Heart right ventricle (tissue), 16 donors: Measurements from ENCODE around the gene CXCL8. TPM values are rescaled to one million over a fixed set of nuclear protein-coding genes. Genes with fewer than 3 reads are reported as not detected.

ENCODE experiments used
- ATAC-seq, 8 donors: fragments of 200-7000 bp; cut with Tn5 transposase; one replicate each; pipeline ENCODE4 v1.9.1; 2020; ENCODE audit warnings: mild to moderate bottlenecking in 8 of 8, moderate library complexity in 8 of 8, moderate number of reproducible peaks in 1 of 8
- DNase-seq, 2 donors: peaks; one replicate each; pipeline ENCODE4 v3.0.0-alpha.2; 2020
- H3K27ac ChIP-seq, 10 donors: fragments of 200-600 bp; sonication (generic) in 2 of 10; one replicate each; pipeline versions ENCODE4 v1.5.0 to v1.8.0; 2020 to 2022; ENCODE audit warnings: mild to moderate bottlenecking in 3 of 10
- H3K27me3 ChIP-seq, 7 donors: fragments of 200-600 bp; one replicate each; pipeline ENCODE4 v1.8.0; 2021 to 2022; ENCODE audit warnings: mild to moderate bottlenecking in 2 of 7
- H3K36me3 ChIP-seq, 9 donors: fragments of 200-600 bp; sonication (generic) in 1 of 9; one replicate each; pipeline versions ENCODE4 v1.5.0 to v1.8.0; 2020 to 2022; ENCODE audit warnings: mild to moderate bottlenecking in 2 of 9
- H3K4me1 ChIP-seq, 9 donors: fragments of 200-600 bp; sonication (generic) in 1 of 9; one replicate each; pipeline versions ENCODE4 v1.5.0 to v1.8.0; 2020 to 2022; ENCODE audit warnings: mild to moderate bottlenecking in 4 of 9
- H3K4me3 ChIP-seq, 10 donors: fragments of 200-600 bp; sonication (generic) in 2 of 10; one replicate each; pipeline versions ENCODE4 v1.5.0 to v1.8.0; 2020 to 2022; ENCODE audit warnings: mild to moderate bottlenecking in 7 of 10, moderate library complexity in 2 of 10
- H3K9me3 ChIP-seq, 11 donors: fragments of 200-600 bp in 10 of 11; sonication (generic) in 2 of 11; one replicate each; pipeline versions ENCODE4 v1.5.0 to v1.8.0; 2013 to 2022; ENCODE audit warnings: mild to moderate bottlenecking in 2 of 11, control low read depth in 1 of 11, moderate library complexity in 1 of 11
- WGBS, 2 donors: extraction: QIAGEN DNeasy Blood & Tissue Kit; methylation state at CpG; one replicate each; pipeline ENCODE4 v1.1.7; 2013; ENCODE audit warnings: inconsistent platforms in 1 of 2; 5-methylcytosine and 5-hydroxymethylcytosine counted together
- intact Hi-C, 10 donors: fragments of 100-400 bp; cut with DNase I; formaldehyde crosslinking; loops; one replicate each; pipeline versions ENCODE4 v1.11.1 to v1.14.2; 2022
- polyA plus RNA-seq, 2 donors: library from polyadenylated mRNA; stranded (reverse); fragments of 200-250 nt; gene quantifications; one replicate each; pipeline ENCODE4 v1.2.3, GENCODE V29; 2013
- total RNA-seq, 10 donors: library from RNA; stranded (reverse); fragmentation: NEBNext Ultra II Directional in 3 of 10; extraction: Animal tissue kit (Norgen Biotek cat#: 25700) in 3 of 10; gene quantifications; one replicate each; pipeline versions ENCODE4 v1.2.1 to v1.2.4, GENCODE V29; 2021 to 2023
- TF ChIP-seq, protein P1 (sequence below), 9 donors: fragments of 200-600 bp; sonication (generic) in 2 of 9; IDR thresholded peaks; one replicate each; pipeline versions ENCODE4 v1.5.0 to v1.8.0; 2021 to 2022; ENCODE audit warnings: antibody characterized with exemption in 9 of 9, mild to moderate bottlenecking in 5 of 9, moderate library complexity in 1 of 9
- donor health status: Arrhythmogenic right ventricular cardiomyopathy.
- donor health status: ischemic (EF 13 %, LVEDD 7.1; RV severe dilation, severe dysfunction).
- donor health status: healthy with polysubstance abuse.
- donor health status: DM: no; HTN: yes; CAD: no.
- donor health status: DM: no; HTN: no; CAD: no.
- donor health status: ischemic (EF 25% LVEDD 6.9; RV normal size, moderate dysfunction).
- donor health status: ischemic (EF 25% LVEDD 5.7; RV mildly dilated, moderate dysfunction).
- donor health status: healthy.
- donor health status: DM: yes; HTN: yes; CAD: no.
- donor health status: Ischemic cardiomyopathy.
- donor health status: ischemic (EF 35%, LVEDD 5.7; RV mildly dilated, moderate dysfunction).
- donor health status: nonischemic (EF 11% LVEDD 7.7; RV severe dilation, severe dysfunction).
- donor health status: DM: yes; HTN: yes; CAD: no.
- donor health status: PGD.
- donor health status: ischemic (EF 29% LVEDD 5.4; RV normal size, mild dysfunction).
- donor health status: nonischemic (EF 23%, LVEDD 6.1; RV moderate dilation, normal function).

The CXCL8 gene
- total and polyA plus RNA-seq, 12 donors: 0.23 to 19.3 (median 0.72) TPM; not detected in 1

DNA sequence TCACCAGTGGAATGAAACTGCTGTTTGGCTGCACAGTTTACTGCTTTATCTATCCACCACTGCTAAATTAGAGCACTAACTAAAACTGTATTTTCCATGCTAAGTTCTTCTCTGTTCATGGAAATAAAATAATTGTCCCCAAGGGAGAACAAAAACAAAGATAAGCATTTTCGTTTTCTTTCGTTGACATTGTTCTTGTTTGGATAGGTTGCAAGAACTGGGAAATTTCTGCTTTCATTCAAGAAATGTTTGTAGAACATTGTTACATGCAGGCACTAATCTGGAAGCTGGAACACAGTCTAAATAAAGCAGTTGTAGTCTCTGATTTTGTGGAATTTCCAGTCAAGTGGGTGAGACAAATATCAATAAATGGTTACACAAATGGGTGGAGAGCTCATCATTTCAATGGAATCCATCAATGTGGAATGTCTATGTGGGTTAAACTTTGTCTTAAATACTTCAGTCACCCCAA, 5.8 kb upstream of the CXCL8 start:
- H3K4me1 ChIP-seq: peaks cover 0 to 63% (median 39%) of the 10 kb centered on the region in 9 donors
- H3K27ac ChIP-seq: peak overlapping the region in 6 of 10 donors; percentile 21 to 83 (median 31)
- H3K36me3 ChIP-seq: no peaks in the 10 kb centered on the region
- TF ChIP-seq, protein P1, sequence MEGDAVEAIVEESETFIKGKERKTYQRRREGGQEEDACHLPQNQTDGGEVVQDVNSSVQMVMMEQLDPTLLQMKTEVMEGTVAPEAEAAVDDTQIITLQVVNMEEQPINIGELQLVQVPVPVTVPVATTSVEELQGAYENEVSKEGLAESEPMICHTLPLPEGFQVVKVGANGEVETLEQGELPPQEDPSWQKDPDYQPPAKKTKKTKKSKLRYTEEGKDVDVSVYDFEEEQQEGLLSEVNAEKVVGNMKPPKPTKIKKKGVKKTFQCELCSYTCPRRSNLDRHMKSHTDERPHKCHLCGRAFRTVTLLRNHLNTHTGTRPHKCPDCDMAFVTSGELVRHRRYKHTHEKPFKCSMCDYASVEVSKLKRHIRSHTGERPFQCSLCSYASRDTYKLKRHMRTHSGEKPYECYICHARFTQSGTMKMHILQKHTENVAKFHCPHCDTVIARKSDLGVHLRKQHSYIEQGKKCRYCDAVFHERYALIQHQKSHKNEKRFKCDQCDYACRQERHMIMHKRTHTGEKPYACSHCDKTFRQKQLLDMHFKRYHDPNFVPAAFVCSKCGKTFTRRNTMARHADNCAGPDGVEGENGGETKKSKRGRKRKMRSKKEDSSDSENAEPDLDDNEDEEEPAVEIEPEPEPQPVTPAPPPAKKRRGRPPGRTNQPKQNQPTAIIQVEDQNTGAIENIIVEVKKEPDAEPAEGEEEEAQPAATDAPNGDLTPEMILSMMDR (IDR thresholded peaks at IDR 0.05): no peak
- ATAC-seq: peak in 4 of 8 donors; percentile 26 to 67 (median 48)
- H3K27me3 ChIP-seq: no peaks in the 10 kb centered on the region
- intact Hi-C loops: loop anchor here in 5 of 10 donors (5.0 to 10.0 kb wide), 5 partner anchors 130 to 403 kb away; partner anchors contain the start of genes CXCL1 (in 3 of the 5) and CXCL3 (in 1 of the 5)
- H3K4me3 ChIP-seq: no peak overlapping the region
- no peaks in the 10 kb centered on the region for H3K9me3 ChIP-seq
- no peak for DNase-seq
- WGBS, 2 donors: 31 to 42% methylated on average over 2 of the region's 2 CpGs

DNA sequence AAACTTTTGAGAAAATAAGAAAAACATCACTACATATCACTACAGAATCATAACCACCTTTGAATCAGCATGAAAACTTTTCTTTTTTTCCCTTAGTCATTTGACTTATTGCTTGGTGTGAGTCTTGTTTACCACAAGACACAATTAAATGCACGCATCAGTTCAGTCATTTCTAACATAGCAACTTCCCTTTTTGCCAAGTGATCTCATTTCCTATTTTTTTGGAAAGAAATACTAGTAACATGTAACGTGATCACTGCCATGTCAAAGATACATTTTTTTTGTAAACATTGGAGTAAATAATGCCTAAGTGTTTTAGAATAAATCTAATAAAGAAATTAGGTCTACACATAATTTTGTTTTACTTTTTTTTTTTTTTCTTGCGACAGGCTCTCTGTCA, 5.1 kb upstream of the CXCL8 start:
- peak overlapping the region in 2 of 10 donors; percentile 52 to 83 for H3K27ac ChIP-seq
- intact Hi-C loops: loop anchor here in 4 of 10 donors (10.0 kb wide), 3 partner anchors 130 to 400 kb away; partner anchors contain the start of genes CXCL1 (in 3 of the 4) and CXCL3 (in 1 of the 4)
- no peaks in the 10 kb centered on the region for H3K27me3 ChIP-seq
- TF ChIP-seq, protein P1 (IDR thresholded peaks at IDR 0.05): no peak
- WGBS, 2 donors: 48 to 60% methylated on average over 3 of the region's 3 CpGs
- no peak overlapping the region for H3K4me3 ChIP-seq
- peaks cover 0 to 63% (median 44%) of the 10 kb centered on the region in 9 donors for H3K4me1 ChIP-seq
- DNase-seq (no peak), ATAC-seq (peak in 5 of 8 donors; percentile 29 to 55 (median 47))
- H3K9me3 ChIP-seq: no peaks in the 10 kb centered on the region
- H3K36me3 ChIP-seq: no peaks in the 10 kb centered on the region

GRCh38 chr4:73741031-73741749, 821 bp downstream of the CXCL8 start:
- intact Hi-C loops: no loop called here
- Histone ChIP-seq H3K4me1 (peaks cover 0 to 19% (median 11%) of the 10 kb centered on the region in 9 donors), H3K9me3 (peaks cover 0 to 9% (median 6%) of the 10 kb centered on the region in 11 donors), H3K27ac (peak overlapping the region in 1 of 10 donors; percentile 24), H3K4me3 (peak overlapping the region in 1 of 10 donors; percentile 24), H3K36me3 (no peaks in the 10 kb centered on the region), H3K27me3 (no peaks in the 10 kb centered on the region)
- peak in 1 of 8 donors; percentile 34 for ATAC-seq
- TF ChIP-seq, protein P1 (IDR thresholded peaks at IDR 0.05): no peak
- DNase-seq: no peak
- WGBS, 2 donors: 70 to 74% methylated on average over 2 of the region's 2 CpGs

DNA sequence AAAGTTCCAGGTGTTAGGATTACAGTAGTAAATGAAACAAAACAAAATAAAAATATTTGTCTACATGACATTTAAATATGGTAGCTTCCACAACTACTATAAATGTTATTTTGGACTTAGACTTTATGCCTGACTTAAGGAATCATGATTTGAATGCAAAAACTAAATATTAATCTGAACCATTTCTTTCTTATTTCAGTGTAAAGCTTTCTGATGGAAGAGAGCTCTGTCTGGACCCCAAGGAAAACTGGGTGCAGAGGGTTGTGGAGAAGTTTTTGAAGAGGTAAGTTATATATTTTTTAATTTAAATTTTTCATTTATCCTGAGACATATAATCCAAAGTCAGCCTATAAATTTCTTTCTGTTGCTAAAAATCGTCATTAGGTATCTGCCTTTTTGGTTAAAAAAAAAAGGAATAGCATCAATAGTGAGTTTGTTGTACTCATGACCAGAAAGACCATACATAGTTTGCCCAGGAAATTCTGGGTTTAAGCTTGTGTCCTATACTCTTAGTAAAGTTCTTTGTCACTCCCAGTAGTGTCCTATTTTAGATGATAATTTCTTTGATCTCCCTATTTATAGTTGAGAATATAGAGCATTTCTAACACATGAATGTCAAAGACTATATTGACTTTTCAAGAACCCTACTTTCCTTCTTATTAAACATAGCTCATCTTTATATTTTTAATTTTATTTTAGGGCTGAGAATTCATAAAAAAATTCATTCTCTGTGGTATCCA, 1.6 kb downstream of the CXCL8 start:
- Histone ChIP-seq H3K9me3 (peaks cover 0 to 9% (median 6%) of the 10 kb centered on the region in 11 donors), H3K36me3 (no peaks in the 10 kb centered on the region), H3K4me1 (peaks cover 0 to 19% (median 11%) of the 10 kb centered on the region in 9 donors), H3K4me3 (peak overlapping the region in 1 of 10 donors; percentile 24), H3K27me3 (no peaks in the 10 kb centered on the region), H3K27ac (peak overlapping the region in 1 of 10 donors; percentile 24)
- no peak for DNase-seq
- TF ChIP-seq, protein P1 (IDR thresholded peaks at IDR 0.05): no peak
- intact Hi-C loops: no loop called here
- ATAC-seq: no peak
- 63 to 64% methylated on average over 1 of the region's 1 CpG for WGBS, 2 donors
